NK-92 (cell line): ENCODE measurements around the gene ROR1.

Experiments
- DNase-seq: peaks from one replicate; lab custom pipeline; 2025; ENCODE audit not compliant: unreplicated experiment; lab: John Stamatoyannopoulos, UW

Gene ROR1

DNA sequence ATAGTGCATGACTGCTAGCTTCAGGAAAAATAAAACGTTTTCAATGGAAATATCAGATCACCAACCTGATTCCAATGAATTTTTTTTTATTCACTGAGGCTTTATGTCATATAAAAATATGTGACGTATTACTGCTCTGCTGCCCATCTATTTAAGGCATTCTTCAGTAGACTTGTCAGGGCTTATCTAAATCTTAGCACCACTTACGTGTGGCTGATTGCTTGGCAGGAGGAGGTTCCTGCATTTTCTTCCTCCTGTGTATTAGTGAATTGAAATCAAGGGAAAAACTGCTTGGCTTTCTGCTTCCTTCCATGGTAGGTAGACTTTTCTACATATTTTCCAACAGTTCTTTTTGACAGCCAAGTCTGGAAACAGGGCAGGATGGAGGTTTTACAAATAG, 80.3 kb downstream of the ROR1 start:
- no peak for DNase-seq

GRCh38 chr1:63855942-63856341, 82.1 kb downstream of the ROR1 start:
- DNase-seq: no peak

DNA sequence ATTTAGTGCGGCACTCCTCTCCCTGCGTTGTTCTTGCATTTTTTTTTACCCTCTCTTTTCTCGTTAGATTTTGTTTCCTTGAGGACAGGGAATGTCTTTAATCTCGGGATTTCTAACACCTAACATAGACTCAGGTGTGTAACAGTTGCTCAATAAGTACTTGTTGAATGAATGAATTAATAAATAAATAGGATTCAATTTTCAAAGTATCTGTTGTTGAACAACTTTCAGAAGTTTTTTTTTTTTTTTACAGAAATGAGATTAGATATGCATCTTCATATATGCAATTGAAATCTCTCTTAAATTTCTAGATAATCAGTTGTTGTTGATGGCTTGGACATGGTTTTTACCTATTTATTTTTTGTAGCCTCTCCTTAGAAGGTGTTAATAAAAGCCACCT, 83.1 kb downstream of the ROR1 start:
- DNase-seq: no peak

- DNase-seq: no peak
Measured at GRCh38 chr1:63857478-63857877, 83.7 kb downstream of the ROR1 start.

GRCh38 chr1:63858153-63858552, 84.3 kb downstream of the ROR1 start:
- no peak for DNase-seq

GRCh38 chr1:63859480-63860275, 85.9 kb downstream of the ROR1 start:
- DNase-seq: no peak

DNA sequence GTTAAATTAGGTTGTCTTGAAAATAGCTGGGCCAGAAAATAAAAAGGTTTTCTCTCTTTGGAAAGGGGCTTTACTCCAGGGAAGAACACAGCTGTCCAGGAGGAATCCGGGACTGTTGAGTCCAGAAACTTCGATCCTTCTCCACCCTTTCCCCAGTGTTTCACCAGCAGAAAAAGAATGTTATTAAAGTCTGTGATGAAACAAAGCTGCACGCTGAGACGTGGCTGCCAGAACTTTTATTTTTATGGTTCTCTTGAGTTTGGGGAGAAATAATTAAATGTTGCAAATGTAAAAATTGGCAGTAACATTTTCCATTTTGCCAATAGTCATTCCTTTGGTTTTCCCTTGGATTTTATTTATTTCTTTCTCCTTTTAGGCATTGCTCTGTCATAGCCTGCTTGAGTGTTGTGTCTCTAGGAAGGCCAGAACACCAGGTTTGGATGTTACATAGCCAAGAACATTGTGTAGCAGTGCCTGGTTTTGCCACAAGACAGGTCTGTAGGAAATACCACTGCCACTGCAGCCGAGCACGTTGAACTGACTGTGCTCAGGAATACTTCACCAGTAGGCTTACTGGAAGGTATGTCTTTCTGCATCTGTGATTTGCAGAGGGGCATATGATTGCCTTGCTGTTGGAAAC, 87.4 kb downstream of the ROR1 start:
- no peak for DNase-seq

- no peak for DNase-seq
Measured at GRCh38 chr1:63863145-63863544, 89.3 kb downstream of the ROR1 start.

DNA sequence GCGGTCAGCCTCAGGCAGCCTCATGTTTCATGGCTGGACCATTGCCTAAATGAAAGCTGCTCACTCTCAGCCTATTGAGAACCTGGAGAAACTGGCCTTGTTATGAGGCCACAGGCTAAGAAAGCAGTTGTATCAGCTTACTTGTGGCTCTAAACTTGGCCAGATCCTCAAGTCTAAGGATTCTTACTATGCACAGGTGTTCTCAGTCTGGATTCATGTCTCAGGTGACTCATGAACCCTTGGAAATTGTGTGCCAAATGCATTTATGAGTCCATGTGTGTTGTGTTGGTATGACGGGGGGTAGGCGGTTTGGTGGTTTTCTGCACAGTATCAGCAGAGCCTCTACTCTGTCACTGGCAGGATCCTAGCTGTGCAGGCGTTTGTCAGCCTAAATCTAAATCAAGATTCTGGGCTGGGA, 90.4 kb downstream of the ROR1 start:
- DNase-seq: no peak

- no peak for DNase-seq
Measured at GRCh38 chr1:63865561-63865960, 91.7 kb downstream of the ROR1 start.

- DNase-seq: no peak
Measured at GRCh38 chr1:63866084-63866483, 92.3 kb downstream of the ROR1 start.

DNA sequence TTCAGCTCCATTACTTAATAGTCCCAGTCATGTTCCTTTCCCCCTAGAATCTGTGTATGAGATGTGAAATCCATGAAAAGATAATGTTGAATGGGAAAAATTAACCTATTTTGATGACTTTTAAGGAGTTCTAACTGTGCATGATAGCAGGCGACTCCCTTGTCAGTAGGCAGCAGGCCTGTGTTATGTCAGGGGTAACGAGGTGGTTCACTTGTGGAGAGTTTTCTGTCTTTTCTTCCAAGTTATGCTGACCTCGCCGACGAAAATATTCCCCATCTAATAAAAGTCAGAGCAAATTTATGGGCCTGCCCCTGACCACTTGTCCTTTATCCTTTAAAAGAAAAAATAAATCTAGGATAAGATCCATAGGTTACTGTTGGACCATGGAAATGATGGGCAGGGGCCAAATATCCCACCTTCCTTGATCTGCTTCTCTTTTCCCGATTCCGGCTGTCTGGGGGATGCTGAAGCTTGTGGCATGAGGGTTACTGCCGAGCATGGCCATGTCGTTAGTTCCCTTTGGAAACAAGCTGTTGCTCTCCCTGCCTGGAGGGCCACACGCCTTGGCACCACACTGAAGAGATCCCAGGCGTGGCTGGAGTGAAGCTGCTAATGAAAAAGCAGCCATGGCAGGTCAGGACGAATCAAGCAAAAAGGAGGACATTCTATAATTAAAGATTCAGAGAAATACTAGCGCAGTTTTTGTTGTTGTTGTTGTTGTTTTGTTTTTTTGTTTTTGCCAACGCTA, 93.8 kb downstream of the ROR1 start:
- DNase-seq: no peak

DNA sequence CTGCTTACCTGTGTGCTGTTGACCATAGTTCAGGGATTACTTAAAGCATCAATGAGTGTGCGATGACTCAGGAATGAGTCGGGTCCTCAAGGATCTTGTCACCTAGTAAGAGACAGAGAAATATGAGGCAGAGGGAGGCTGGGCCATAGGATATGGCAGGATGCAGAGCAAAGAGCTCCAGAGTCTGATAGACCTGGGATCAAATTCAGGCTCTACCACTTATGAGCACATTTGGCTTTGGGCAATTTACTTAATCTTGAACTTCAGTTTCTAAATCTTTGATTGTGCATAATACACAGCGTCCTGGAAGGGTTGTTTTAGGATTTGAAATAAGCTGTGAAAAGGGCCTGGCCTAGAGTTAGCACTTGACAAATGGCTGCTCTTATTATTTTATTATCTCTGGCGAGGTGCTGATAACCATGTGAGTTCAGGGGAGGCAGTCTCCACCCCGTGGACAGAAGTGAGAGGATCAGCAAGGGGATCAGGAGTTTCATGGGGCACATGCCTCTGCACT, 94.5 kb downstream of the ROR1 start:
- no peak for DNase-seq

DNA sequence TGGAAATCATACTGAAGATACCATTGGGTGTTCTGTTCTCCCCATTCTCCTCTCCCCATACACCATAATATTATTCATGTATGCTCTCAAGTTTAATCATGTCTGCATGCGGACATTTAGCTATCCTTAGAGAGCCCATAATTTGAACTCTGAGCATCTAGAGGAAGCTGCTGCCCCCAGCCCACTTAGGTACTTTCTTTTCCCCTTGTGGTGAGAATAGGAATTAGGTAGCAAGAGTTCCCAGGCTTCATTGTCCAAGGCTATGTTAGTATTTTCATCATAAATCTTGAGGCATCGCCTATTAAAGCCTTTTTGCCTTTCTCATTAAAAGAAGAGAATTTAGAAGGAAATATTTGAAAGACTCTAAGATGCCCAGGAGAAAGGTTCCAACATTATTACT, 96.3 kb downstream of the ROR1 start:
- no peak for DNase-seq

GRCh38 chr1:63871463-63871862, 97.6 kb downstream of the ROR1 start:
- no peak for DNase-seq

DNA sequence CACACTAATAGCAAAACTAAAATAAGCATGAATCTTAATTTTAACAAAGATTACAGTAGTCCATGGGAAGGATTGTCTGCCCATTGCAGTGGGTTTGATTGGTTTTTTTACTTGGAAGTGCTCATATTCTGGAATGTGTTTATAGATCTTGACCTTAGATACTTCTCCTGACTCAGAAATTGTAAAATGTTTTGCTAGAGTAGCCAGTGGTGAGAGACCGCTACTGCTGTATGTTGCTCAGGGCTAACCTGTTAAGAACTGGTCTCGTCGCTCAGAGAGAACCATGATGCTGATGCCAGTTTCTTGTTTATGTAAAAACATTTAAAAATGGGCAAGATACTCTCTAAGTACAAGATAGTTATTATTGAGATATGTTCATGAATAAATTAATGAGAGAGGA, 99.9 kb downstream of the ROR1 start:
- no peak for DNase-seq

DNA sequence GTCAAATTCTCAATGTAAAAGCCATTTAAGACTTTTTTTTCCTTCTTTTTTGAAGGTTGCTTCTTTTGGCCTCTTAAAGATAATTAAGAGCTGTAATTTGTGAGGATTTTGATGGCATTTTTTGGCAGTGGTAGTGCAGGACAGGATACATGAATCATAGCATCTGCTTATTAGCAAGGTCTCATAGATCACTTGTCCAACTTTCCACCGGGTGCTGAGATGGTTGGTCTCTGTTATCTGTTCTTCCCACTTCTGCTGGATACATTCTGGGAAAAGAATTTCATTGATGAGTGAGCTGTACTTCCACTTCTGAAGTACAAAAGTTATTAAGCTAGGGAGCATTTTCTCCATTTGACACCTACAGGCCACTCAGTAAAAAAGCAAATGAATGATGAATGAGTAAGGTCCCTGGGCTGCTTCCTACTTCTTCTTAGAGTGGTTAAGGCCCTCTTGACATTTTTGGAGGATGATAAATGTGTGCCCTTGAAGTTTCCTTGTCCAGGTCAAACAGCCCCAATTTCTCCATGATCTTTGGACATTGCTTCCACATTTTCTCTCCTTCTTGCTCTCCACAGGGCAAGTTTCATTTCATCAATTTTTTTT, 100.6 kb downstream of the ROR1 start:
- no peak for DNase-seq

GRCh38 chr1:63875636-63876035, 101.8 kb downstream of the ROR1 start:
- DNase-seq: no peak

DNA sequence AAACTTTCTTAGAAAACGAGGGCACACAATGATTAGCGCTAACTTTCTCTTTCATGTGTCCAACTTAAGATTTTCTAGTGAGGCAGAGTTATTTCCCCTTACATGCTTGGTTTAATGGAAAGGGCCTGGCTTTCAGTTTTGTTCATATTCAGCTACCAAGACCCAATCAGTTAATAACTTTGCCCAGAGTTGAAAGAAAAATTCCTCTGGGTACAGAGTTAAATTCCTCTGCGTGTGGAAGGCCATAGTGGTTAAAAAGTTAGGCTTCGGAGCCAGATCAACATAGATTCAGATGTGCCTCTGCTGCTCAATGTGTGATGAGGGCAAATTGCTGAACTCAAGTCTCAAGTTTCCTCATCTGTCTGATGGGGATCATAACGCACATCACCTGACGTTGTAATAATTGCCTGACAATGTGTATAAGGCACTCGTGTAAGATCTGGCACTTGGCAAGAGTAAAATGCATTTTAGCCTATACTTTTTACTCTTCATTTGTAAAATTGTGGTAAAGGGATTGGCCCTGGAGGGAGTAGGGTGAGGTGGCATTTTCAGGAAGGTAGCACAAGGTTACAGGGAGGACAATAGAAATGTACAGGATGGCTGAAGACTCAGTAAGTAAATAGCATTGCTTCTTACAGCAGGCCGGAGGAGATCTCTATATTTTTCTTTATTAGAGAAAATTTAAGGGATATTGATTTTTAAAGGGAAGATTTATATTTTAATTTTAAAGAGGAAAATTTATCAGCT, 103.4 kb downstream of the ROR1 start:
- no peak for DNase-seq

DNA sequence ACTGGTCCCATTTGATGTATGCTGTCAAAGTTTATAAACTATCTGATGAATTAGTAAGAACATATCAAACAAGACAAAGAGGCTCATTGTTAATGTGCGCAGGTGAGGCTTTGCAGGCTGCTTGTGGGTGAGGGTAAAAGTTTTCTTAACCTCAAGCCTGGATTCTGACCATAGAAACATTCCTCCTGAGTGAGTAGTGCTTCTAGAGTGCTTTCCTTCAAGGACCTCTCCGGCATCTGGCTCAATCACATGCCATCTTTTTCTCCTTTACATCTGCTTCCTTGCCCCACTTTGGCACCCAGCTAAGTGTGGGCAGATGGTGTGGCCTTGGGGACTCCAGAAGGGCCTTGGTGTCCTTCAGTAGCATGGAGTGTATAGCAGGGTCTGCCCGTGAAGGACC, 104.0 kb downstream of the ROR1 start:
- DNase-seq: no peak

GRCh38 chr1:63878932-63879331, 105.1 kb downstream of the ROR1 start:
- DNase-seq: no peak
